Caki2 (cell line): Measurements from ENCODE around the gene CCS. TPM values are rescaled to one million over a fixed set of nuclear protein-coding genes. Genes with fewer than 3 reads are reported as not detected.

ENCODE experiments used
- DNase-seq: peaks from one replicate; pipeline ENCODE4 v3.0.0-alpha.2; 2015; ENCODE audit warnings: low read depth
- in situ Hi-C: cut with HindIII; loops from 2 replicates; pipeline ENCODE4 v1.10.0; 2016; ENCODE audit warnings: low sequenced_read_pairs, low pct_unique_long_range_greater_than_20kb, mixed read lengths
- total RNA-seq: library from RNA; depleted of rRNA; stranded (reverse); fragments of >200 nt; shearing (Covaris generic); gene quantifications from 2 replicates; pipeline ENCODE4 v1.2.3, GENCODE V29; 2014; ENCODE audit warnings: low replicate concordance

CCS gene
- total RNA-seq, 1 experiment from 2014 or later, result 38.1 TPM

GRCh38 chr11:66612458-66612857 is 19.5 kb downstream of the CCS start:
- DNase-seq, result no peak
- in situ Hi-C loops, result no loop called here

GRCh38 chr11:66614073-66614472 is 21.1 kb downstream of the CCS start:
- in situ Hi-C loops, result no loop called here
- DNase-seq, result no peak

GRCh38 chr11:66616379-66617154 is 23.6 kb downstream of the CCS start, which contains the start of gene RBM14:
RBM14 (plus strand) TSS chr11:66616630; CDS start chr11:66616721, 91 bp downstream.
- DNase-seq, result peak; percentile 98
- in situ Hi-C loops, result no loop called here

GRCh38 chr11:66617155-66617834 is 24.3 kb downstream of the CCS start:
- in situ Hi-C loops, result no loop called here
- no peak for DNase-seq

GRCh38 chr11:66619080-66619554 is 26.1 kb downstream of the CCS start:
- in situ Hi-C loops, result no loop called here
- peak; percentile 19 for DNase-seq

- DNase-seq, result no peak
- in situ Hi-C loops, result no loop called here
Observed at GRCh38 chr11:66624450-66624849, 31.5 kb downstream of the CCS start.

GRCh38 chr11:66625041-66625751 is 32.2 kb downstream of the CCS start:
- DNase-seq, result no peak
- in situ Hi-C loops, result no loop called here

- in situ Hi-C loops, result no loop called here
Observed at GRCh38 chr11:66625752-66626149, 32.8 kb downstream of the CCS start.

GRCh38 chr11:66626382-66626781 is 33.4 kb downstream of the CCS start:
- in situ Hi-C loops, result no loop called here
- DNase-seq, result no peak

More at GRCh38 chr11:66625752-66626149, 32.8 kb downstream of the CCS start:
- no peak for DNase-seq

- DNase-seq, result no peak
- in situ Hi-C loops, result no loop called here
Observed at GRCh38 chr11:66626926-66627325, 33.9 kb downstream of the CCS start.

GRCh38 chr11:66628061-66628603 is 35.1 kb downstream of the CCS start:
- no peak for DNase-seq

GRCh38 chr11:66629356-66629755 is 36.4 kb downstream of the CCS start:
- DNase-seq, result no peak
- in situ Hi-C loops, result no loop called here

More at GRCh38 chr11:66628061-66628603, 35.1 kb downstream of the CCS start:
- in situ Hi-C loops, result no loop called here

GRCh38 chr11:66631883-66632282 is 38.9 kb downstream of the CCS start:
- in situ Hi-C loops, result no loop called here
- DNase-seq, result no peak

- no peak for DNase-seq
- in situ Hi-C loops, result no loop called here
Observed at GRCh38 chr11:66632952-66633351, 40.0 kb downstream of the CCS start.

GRCh38 chr11:66636411-66636810 is 43.4 kb downstream of the CCS start:
- DNase-seq, result no peak
- in situ Hi-C loops, result no loop called here

- in situ Hi-C loops, result no loop called here
- no peak for DNase-seq
Observed at GRCh38 chr11:66637557-66638176, 44.7 kb downstream of the CCS start.

- in situ Hi-C loops, result no loop called here
- DNase-seq, result peak; percentile 98
Observed at GRCh38 chr11:66638177-66639065, 45.4 kb downstream of the CCS start, which contains the start of gene RBM4. RBM4 (plus strand) TSS chr11:66638703; CDS start chr11:66639712, 1,009 bp downstream.
